ENCODE data around the gene JOSD2.

Gene JOSD2

DNA sequence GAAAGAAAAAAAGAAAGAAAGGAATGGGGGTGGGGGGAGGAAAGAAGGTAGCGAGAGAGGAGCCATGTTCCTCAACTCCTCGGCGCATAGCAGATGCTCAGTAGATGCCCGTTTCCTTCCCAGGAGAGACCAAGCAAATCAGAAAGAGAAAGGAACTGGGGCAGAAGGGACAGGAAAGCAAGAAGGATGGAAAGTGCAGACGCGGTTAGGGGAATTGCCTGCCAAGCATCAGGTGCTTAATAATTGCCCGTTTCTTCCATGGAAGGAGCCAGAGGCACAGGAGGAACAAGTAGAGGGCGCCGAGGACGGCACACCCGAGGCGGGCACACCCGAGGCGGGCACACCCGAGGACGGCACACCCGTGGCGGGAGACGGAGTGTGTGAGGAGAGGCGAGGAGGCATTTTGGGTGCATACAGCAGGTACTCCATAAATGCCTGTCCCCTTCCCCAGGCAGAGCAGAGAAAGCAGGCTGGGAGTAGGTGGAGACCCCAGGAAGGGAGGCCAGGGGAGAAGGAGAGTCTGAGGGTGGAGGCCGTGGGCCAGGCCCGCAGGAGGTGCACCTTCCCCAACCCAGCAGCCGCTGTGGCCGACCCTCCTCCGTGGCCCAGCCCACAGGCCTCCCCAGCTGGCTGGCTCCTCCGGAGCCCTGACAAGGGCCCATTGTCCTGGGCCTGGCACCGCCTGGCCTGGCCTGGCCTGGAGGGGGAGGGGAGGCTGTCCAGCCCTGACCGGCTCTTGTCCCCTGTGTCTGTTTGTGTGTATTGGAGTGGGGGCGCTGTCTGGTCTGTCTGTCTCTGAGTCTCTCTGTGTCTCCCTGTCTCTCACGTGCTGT is 14.6 kb downstream of the JOSD2 start:
- DNase-seq (ENCODE audit: low read depth in 1 of 2, low spot score in 1 of 2) = no peak

DNA sequence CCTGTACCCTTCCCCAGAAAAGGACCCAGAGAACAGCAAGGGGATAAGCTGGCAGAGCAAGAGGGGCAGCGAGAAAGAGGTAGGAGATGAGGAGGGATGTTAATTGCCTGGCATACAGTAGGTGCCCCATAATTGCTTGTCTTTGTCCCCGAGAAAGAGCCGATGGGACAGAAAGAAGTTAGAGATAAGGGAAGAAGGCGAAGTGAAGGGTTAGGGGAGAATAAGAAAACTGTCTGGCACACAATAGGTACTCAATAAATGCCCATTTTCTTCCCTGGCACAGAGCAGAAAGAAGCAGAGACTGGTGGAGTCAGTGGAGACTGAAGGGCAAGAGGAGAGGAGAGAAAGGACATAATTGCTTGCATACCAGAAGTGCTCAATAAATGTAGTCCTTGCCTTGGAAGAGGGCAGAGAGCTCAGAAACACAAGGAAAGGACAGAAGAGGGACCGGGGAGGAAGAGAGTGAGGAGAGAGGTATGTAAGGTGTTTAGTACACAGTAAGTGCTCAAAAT is 15.9 kb downstream of the JOSD2 start:
- DNase-seq (ENCODE audit: low read depth in 1 of 2, low spot score in 1 of 2) = no peak

DNA sequence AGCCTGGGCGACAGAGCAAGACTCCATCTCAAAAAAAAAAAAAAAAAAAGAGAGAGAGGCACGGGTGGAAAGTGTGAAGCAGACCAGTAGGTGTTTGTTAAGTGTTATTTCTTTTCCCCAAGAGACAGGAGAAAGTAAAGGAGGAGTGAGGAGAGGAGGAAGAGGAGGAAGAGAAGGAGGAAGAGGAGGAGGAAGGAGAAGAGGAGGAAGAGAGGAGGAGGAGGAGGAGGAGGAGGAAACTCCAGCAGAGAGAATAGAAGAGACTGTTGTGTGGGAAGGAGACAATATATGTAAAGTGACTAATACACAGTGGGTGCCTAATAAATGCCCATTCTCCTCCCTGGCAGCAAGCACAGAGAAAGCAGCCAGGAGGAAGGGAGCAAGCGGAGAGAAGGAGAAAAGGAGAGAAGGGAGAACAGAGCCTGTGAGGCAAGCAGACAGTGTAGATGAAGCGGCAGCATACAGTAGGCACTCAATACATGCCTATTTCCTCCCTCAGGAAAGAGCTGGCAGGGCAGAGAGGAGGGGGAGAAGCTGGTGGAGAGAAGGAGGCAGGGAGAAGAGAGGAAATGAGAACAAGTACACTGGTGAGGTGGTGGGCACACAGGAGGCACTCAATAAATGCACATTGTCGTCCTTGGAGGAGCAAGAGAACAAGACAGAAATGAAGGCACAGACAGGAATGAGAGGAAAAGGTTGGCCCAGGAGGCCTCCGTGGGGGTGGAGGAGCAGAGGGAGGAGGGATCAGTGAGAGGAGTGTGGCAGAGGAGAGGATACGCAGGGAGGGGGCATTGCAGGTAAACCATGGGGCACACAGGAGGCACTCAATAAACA is 16.6 kb downstream of the JOSD2 start:
- no peak for DNase-seq (ENCODE audit: low read depth in 1 of 2, low spot score in 1 of 2)

DNA sequence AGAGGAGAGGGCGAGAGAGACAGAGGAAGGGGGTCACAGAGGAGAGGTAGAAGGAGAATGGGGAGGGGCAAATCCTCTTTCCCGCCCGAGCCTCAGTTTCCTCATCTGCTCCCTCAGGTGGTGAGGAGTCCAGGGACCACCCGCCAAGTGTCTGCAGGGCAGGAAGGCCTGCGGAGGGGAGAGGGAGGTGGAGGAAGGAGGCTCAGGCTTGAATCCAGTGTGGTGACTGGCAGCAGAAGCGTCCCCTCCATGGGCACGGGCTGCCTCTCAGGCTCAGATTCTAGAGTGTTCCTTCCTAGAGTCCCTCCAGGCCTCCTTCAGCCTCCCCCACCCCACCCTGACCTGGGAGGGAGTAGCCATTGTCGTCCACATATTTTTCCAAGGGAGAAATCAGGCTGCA is 17.8 kb downstream of the JOSD2 start:
- DNase-seq (ENCODE audit: low read depth in 1 of 2, low spot score in 1 of 2) = no peak

DNA sequence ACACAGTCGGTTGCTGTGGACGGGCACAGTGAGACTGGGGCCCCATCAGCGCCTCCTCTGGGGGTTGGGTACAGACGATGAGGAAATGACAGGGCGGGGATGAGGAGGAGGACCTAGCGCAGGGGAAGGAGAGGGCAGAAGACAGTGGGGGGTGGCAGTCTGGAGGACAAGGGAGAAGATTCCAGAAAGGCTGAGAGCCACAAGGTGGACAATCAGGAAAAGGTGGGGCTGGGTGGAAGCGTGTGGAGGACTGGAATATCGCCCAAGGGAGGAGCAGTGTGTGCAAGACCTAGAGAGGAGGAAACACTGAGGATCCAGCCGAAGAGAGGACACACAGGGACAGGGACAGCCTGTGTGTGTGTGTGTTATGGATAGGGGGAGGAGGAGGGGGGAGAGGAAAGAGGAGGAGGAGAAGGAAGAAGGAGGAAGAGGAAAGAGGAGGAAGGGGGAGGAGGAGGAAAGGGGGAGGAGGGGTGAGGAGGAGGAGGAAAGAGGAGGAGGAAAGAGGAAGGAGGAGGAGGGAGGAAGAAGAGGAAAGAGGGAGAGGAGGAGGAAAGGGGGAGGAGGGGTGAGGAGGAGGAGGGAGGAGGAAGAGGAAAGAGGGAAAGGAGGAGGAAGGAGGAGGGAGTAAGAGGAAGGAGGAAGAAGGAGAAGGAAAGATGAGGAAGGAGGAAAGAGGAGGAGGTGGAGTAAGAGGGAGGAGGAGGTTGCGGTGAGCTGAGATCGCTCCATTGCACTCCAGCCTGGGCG is 18.5 kb downstream of the JOSD2 start:
- no peak for DNase-seq (ENCODE audit: low read depth in 1 of 2, low spot score in 1 of 2)

DNA sequence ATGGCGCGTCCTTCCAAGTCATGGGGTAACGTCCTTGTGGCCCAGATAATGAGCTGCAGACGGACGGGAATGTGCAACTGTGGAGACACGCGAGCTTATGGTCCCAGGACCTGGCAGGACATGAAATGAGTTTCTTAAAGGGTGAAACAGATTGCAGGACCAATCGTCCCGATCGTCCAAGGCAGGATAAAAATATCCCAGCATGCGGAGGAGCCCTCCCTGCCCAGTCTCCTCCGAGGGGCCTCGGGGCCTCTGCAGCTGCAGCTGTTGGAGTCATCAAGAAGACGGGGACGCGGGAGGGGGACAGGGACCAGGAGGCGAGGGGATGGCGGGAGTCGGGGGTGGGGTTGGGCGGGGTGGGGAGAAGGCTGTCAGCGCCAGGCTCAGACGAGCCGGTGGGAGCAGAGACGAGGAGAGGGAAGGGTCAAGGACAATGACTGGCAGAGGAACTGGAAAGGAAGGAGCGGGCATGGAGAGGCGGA is 20.0 kb downstream of the JOSD2 start:
- DNase-seq (ENCODE audit: low read depth in 1 of 2, low spot score in 1 of 2) = no peak

DNA sequence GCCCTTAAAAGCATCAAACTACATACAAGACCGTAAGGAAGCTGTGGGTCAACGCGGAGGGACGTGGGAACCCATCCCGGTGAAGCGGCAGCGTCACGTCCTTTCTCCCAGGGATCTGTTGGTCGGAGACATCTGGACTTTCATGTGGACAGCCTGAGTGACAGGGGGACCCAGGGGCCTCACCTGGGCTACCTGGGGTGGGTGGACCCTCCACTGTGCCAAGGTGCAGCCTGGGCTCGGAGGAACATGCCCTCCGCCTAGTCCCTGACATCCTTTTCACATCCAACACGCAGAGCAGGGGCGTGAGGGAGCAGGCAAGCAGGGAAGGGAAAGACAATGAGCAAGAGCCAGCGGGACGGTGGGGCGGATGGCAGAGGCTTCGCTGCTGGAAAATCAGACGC is 20.6 kb downstream of the JOSD2 start:
- DNase-seq (ENCODE audit: low read depth in 1 of 2, low spot score in 1 of 2) = no peak

DNA sequence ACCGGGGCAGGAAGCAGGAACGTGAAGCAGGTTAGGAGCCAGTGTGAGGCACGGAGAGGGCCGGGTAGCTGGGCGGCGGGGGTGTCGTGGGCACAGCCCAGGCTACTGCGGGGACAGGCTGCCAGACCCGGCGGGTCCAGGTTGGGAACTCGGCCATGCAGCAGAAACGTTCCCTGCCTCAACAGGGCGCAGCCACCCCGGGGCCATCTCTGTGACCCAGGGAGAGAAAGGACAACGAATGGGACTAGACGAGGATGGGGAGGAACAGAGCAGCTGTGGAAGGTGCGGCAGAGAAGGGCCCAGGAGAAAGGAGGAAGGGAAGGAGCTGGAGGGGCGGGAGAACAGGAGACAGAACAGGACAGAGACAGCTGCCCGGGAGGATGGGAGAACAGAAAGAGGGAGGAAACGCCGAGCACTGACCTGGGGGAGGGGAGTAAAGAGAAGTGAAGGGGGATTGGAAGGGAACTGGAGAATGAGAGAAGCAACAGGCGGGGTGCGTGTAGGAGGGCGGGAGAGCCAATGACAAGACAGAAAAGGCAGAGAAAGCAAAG is 21.5 kb downstream of the JOSD2 start:
- DNase-seq (ENCODE audit: low read depth in 1 of 2, low spot score in 1 of 2) = no peak

DNA sequence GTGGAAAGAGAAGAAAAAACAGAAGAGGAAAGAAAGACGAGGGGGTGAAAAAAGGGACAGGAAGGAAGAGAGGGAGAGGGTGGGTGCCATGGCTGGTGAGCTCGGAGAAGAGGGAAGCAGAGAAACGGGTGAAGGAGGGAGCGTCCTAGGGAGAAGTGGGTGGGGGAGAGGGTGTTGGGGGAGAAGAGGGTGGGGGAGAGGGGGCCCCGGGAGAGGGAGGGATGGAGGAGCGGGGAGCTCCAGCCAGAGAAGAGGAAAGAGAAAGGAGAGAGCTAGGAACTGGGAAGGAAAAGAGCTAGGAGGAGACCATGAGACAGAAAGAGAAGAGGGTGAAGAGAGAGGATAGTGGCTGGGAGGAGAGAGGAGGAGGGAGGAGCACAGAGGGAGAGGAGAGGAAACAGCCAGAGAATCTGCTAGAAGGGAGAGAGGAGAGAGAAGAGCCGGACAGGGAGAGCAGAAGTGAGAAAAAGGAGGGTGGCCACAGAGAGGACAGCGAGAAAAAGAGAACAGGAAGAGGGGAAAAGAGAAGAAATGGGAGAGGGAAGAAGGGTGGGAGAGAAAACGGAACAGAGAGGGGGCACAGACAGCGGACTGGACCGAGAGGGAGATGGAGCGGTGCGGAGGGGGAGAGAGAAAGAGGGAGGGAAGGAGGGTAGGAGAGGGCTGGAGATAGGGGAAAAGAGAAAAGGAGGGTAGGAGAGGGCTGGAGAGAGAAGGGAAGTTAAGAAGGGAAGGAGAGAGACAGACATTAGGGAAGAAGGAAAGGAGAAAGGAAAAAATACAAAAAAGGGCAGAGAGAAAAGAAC is 22.4 kb downstream of the JOSD2 start:
- DNase-seq (ENCODE audit: low read depth in 1 of 2, low spot score in 1 of 2) = no peak

DNA sequence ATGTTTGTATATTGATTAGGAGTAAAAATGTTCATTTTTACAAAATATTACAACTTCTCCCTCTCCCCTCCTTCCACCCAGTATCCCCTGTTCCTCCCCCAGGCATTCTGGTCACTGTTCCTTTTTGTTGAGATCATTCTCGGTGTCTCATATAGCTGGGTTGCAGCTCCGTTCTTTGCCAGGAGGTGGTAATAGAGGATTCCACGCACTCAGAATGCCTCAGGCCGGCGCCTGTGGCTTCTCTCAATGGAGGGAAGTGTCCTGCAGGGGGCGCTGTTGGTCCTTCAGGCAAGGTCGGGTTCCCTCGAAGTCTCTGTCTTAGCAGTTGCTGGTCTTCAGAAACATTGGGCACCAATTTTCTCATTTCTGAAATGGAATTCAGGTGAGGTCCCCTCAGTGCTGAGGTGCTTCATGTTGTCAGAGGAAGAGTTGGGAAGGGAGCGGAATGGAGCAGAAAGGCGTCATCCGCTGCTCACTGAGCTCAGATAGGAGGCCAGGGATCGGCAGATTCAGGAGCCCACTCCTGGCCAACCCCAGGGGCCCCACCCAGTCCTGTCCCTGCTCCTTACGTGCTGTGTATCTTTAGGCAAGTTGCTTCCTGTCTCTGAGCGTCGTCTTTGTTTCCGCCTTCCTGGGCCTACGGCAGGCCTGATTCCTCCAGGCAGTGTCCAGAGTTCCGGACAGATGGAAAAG is 24.0 kb downstream of the JOSD2 start:
- peak in 1 of 2 donors; percentile 45 for DNase-seq (ENCODE audit: low read depth in 1 of 2, low spot score in 1 of 2)

DNA sequence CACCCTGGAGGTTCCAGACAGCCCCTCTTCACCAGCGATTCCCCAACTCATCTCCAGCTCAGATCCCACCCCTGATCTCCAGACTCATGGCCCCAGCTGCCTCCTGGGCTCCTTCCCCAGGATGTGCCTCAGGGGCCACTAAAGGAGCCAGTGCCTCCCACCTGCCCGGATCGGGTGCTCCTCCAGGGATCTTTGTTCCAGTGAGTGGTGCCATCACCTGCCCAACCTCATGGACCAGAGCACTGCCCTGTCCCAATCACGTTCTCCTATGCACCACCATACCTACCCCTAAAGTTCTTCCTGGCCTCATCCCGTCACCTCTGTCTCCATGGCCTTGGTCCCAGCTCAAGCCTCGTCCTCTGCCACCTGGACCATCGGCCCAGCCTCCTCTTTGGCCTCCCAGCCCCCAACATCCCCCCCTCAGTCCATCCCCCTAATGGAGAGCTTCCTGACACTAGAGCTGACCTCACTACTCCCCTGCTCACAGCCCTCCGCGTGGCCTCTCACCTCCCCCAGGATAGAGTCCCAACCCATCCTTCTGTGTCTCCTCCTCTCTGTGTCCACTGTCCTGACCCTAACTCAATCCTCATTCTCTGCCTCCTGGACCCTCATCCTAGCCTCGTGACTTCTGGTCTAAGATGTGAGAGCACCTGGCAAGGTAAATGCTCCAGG is 25.6 kb downstream of the JOSD2 start:
- DNase-seq (ENCODE audit: low read depth in 1 of 2, low spot score in 1 of 2) = no peak

DNA sequence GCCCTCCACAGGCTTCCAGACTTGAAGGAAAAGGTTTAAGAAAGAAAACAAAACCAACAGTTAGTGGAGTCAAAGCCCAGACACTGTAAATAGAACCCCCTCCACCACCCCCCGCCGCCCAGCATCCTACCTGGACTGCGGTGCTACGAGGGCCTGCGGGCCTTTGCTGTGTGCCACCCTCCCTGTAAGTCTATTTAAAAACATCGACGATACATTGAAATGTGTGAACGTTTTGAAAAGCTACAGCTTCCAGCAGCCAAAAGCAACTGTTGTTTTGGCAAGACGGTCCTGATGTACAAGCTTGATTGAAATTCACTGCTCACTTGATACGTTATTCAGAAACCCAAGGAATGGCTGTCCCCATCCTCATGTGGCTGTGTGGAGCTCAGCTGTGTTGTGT is 28.1 kb downstream of the JOSD2 start:
- no peak for DNase-seq (ENCODE audit: low read depth in 1 of 2, low spot score in 1 of 2)

DNA sequence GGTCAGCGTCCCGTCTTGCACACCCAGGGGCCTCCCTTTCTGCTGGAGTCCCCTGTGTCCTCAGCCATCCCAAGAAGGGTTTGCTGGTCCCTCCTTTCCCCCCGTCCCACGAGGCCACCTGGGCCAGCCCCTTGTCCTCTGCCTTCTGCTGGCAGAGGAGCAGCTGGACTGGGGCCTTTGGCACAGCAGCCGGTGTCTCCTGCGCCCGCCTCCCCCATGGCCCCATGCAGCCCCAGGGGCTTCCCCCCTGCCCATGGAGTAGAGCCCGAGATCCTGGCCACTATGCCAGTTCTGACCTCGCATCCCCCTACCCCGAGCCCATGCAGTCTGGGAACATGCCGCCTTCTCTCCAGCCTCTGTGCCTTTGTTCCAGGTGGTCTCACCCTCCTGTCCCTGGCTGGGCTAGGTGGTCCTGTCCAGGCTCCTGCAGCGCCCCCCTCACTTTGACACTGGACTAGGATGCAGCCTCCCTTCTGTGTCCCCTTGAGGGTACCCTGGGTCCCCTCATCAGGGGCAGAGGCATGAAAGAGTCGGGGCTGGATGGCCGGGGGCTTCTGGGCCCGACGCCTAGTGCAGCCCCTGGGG is 28.6 kb downstream of the JOSD2 start:
- DNase-seq (ENCODE audit: low read depth in 1 of 2, low spot score in 1 of 2) = no peak

DNA sequence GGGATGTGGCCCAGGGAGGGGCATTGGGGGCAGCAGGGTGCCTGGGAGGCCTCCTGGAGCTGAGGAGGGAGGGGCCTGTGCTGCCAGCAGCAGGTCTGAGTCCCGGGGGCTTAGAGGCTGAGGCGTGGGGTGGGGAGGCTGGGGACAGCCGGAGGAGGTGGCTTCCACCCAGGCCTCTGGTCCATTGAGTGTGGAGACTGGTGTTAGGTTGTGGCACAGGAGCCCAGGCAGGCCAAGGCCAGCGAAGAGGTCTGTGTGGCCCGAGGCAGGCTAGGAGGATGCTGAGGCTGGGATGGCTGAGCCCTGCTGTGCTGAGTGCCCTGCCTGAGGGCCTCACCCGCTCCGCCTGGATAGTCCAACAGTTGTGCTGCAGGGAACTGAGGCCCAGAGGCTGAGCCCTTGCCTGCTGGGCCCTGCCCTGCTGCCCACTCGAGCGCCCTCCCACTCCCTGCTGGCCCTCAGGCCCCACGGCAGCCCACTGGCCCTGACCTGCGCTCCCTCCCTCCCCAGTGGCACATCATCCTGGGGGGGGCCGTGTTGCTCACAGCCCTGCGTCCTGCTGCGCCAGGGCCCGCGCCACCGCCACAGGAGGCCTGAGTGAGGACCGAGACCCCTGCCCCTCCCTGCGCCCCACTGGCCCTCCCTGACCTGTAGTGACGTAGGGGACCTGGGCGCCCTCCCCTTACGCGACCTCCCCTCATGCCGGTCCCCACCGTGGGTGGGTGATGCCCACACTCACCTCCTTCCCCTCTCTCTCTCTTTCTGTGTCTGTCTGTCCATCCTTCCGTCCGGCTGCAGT is 29.4 kb downstream of the JOSD2 start:
- no peak for DNase-seq (ENCODE audit: low read depth in 1 of 2, low spot score in 1 of 2)

DNA sequence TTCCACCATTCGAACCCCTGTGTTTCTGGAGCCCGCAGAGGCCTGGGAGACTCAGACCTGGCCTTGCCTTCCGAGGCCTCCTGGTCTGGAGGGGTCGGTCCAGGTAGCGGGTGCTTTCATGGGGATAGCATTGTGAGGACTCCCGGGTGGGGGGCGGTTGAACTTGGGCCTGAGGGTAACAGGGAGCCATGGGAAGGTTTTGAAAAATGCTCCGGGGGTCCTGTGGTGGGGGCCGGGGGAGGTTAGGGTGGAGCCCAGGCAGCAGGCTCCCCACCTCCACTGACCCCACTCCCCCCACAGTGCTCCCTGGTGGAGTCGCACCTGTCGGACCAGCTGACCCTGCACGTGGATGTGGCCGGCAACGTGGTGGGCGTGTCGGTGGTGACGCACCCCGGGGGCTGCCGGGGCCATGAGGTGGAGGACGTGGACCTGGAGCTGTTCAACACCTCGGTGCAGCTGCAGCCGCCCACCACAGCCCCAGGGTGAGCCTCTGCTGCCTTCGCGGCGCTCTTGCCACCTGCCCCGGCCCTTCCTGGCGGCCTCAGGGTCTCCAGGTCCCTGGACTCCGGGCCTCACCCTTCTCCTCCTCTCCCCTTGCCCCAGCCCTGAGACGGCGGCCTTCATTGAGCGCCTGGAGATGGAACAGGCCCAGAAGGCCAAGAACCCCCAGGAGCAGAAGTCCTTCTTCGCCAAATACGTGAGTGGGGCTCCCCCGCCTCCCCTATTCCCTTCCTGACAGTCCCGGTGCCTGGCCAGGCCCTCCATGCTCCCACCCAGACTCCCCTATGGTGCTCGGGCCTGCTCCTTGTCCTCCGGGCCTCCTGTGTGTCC is 30.5 kb downstream of the JOSD2 start:
- DNase-seq (ENCODE audit: low read depth in 1 of 2, low spot score in 1 of 2) = no peak

DNA sequence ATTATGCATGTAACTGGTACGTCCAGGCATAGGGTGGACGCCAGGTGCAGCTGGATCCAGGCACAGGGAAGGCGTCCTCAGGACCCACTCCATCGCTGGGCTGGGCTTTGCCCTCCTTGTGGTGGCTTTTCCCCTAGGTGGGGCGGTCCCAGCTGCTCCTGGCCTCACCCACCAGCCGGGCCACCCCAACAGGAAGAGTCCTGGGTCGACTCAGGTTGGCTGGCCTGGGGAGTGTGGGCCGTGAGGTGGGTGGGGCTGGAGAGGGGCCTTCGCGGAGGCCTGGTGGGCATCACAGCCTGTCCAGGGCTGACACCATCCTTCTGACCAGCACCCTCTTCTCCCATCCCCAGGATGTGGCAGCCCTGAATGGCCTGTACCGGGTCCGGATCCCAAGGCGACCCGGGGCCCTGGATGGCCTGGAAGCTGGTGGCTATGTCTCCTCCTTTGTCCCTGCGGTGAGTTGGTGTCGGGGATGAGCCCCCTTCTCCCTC is 31.2 kb downstream of the JOSD2 start:
- DNase-seq (ENCODE audit: low read depth in 1 of 2, low spot score in 1 of 2) = no peak
